Left renal pelvis (tissue), 4 donors: ENCODE measurements around the gene TMEM170B. TPM values are rescaled to one million over a fixed set of nuclear protein-coding genes. Genes with fewer than 3 reads are reported as not detected.
A peak's percentile ranks its signal among the peaks of the same experiment; 100 is the strongest.

ENCODE experiments used
- DNase-seq, 4 donors: peaks; one replicate each; pipeline ENCODE4 v3.0.0-alpha.2; 2013; ENCODE audit warnings: low read depth in 4 of 4, low spot score in 3 of 4
- polyA plus RNA-seq, 4 donors: library from polyadenylated mRNA; unstranded; fragments of 120-200 nt; gene quantifications; one replicate each; pipeline ENCODE4 v1.2.1, GENCODE V29; 2013; ENCODE audit not compliant: insufficient read length in 4 of 4

Gene TMEM170B
- polyA plus RNA-seq, 4 donors: 7.3 to 10.7 (median 9.7) TPM

DNA sequence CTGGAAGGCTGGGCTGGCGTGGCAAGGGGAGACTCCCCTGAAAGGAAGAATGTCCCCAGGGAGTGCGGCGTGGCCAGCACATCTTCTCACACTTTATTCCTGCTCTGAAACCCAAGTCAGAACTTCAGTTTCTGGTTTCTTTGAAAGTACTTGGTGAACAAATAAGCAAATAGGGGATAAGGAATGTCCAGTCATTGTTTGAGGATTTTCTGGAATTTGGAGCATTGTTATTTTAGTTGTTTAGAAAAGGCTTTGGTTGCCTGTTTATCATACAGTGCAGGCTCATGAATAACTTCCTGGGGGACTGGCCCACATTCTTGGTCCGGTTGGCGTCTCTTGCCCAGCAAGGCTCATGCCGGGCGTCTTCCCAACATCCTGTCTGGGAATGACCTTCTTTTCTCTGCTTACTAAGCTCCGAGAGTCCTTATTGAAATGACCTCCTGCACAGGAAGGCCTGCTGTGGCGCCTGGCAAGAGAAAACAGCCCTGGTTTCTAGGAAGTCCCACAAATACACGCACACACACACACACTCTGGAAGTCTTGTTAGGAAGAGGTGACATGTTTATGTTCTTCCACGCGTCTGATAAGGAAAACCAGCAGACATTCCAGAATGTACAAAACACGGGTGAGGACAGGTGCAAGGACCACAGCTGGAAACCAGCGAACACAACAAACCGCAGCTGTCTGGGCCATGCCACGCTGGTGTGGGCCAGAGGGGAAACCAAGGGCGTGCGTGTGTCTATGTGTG, 71.9 kb downstream of the TMEM170B start:
- DNase-seq: no peak

DNA sequence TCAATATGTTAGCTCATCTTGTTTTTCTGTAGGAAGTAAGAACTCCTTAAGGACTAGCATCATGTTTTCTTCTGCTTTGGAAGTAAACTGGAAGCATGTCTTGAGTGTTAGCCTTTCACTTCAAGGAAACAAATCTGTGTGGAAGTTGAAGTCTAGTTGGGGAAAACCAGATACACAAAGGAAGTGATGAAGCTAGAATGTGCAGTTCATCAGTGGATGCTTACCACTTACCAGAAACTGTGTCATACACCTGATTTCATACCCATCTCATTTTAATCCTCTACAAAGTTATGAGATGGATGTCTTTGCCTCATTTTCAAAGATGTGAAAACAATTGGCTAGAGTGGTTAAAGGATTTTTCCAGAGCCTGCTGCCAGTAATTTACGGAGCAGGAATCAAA, 75.8 kb downstream of the TMEM170B start:
- DNase-seq: no peak

DNA sequence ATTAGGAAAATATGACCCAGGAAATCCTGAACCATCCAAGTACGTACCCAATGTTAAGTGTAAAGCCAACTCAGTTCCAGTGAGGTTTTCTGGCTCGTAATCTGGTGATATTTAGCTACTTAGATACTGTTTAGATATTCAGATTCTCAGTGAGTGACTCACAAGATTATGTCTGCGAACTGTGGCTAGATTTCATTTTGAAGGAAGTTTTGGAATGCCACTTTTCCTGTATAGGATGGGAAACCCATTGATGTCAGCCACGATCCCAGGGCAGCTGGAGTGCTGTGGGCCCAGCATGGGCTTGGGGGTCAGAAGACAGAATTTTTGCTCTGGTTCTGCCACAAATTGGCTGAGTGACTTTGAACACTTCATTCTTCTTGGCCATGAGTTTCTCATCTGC, 76.3 kb downstream of the TMEM170B start:
- no peak for DNase-seq

DNA sequence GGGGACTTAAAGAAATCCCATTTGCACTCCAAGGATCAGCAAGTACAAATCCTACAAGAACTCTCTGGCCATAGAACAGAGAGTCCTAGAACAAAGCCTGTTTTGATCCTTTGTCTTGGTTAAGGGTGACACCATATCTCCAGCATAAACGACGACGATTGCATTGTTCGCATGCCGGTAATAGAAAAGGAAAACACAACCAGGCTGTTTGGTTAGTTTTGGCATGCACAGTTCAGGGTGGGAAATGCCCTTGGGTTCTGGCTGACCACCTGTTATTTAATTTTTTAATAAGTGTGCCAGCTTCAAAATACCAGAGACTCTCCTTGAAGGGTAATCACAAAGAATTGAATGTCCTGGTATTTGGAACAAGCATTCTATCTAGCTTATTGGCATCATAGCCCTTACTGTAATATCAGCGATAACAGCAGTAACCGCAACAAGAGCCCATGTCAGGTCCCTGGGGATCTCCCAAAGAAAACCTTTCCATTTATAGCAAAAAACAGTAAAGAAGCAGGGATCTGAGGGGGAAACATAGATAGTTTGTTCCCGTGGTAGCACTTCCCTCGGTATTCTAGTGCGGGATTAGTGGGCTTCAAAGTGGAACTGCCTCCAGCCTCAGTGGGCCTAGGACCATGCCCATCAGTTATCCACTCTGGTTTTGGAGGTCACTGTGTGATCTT, 77.1 kb downstream of the TMEM170B start:
- DNase-seq: no peak

DNA sequence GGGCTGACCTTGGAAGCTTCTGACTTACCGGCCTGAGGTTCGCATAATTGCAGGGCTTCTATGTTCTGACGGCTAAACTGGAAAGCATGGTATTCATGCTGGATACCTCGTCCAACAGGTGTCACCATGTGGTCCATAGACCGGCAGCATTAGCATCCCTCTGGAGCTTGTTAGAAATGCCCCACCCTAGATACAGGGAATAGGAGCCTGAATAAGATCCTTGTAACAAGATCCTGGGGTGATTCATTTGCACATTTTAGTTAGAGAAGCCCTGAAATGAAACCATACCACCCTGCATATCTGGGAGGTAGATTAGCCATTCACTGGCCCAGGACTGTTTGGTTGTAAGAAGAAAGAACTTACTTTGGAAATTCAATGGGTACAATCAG, 77.7 kb downstream of the TMEM170B start:
- DNase-seq: no peak

DNA sequence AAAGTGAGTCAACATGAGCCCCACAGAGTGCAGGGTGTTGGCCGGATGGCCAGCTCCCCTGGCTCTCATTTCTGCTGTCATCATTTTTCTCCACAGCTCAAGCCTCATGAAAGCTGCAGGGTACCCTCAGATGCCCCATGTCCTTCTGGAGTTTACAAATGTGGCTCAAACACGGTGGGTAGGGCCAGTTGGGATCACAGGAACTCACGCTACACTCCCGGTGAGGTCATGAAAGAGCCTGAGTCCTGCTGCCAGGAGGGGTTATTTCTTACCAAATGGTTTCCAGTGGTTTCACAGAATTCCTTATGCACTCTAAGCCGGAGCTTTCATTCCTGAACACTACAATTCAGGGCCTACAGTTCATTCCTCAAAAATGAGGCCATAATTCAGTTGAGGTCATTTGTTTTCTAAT, 78.7 kb downstream of the TMEM170B start:
- DNase-seq: no peak

DNA sequence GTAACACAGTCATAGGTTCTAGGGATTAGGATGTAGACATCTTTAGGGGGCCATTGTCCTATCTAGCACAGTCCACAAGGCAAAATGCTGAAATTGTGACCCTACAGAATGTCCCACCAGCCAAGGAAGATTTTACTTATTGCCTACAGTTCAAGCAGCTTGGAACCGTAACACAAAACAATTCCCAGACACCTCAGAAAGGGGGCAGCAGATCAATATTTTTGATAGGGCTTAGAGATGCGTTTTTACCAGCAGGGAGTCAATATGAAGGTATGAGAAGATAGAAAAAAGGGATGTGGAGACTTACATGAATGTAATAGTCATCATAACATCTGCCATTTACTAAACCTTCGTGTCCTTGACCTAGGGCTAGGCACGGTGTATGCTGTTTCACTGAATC, 81.0 kb downstream of the TMEM170B start:
- DNase-seq: no peak

DNA sequence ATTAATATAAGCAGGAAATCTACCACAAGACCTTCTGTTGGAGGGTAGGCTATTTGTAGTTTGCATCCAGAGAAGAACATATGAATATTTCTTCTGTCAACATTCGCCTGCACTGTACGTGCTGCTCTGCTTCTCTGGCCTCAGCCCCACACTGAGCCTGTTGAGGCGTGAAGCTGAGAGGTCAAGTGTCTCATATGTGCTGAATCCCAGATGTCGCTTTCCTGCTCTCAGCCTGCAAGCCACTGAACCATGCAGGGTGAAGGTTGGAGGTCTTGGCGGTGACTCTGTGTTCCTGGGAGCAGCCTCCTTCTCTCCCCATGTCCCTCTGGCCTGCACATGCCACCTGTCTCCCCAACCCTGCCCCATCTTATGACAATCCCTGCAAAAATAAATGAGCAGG, 83.6 kb downstream of the TMEM170B start:
- peak in 2 of 4 donors; percentile 47 to 53 for DNase-seq

DNA sequence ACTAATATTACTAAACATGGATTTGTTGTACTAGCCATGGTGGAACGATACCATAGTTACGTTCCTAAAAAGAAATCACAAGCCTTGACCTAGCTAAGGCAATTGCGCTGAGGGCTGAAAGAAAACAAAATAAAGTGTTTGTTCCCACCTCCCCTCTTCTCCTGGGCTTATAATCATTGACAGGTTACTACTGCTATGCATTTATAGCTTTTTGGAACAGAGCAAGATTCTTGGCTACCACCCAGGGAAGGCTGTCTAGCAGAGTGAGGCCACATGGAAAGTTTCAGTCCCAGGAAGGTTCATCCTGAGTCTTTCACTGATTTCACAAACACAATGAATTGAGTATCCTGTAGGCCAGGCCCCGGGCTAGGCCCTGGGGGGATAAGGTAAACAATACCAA, 84.6 kb downstream of the TMEM170B start:
- DNase-seq: no peak

DNA sequence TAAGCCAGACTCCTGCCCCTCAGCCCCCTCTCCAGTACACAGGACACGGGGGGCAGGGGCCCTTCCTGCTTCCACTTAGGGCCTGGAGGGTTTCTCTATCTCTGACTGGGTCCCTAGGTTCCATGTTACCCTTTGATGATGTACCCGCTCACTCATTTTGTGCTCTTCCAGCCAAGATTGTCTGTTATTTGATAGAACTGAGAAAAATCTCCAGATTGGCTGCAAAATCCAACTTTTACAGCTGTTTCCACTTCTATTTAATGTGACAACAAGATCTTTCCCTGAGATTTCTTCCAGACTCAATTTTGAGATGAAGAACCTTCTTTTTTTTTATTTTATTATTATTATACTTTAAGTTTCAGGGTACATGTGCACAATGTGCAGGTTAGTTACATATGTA, 85.7 kb downstream of the TMEM170B start:
- DNase-seq: no peak

DNA sequence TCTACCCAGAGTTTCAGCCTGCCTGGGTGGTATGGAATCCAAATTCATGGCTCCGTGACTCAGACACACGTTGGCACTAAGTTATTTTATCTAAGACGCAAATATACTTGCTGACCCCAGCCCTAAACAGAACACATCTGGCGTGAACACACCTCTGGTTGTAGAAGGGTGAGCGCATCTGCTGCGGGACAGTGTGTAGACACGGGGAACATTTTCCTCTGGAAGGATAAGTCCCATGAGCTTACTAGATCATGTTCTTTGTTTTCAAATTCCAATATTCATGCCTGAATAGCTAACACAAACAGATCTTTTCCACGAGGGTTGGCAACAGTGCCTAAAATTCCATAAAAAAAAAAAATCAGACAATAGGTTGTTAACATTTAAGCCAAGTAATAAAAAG, 87.8 kb downstream of the TMEM170B start:
- no peak for DNase-seq

DNA sequence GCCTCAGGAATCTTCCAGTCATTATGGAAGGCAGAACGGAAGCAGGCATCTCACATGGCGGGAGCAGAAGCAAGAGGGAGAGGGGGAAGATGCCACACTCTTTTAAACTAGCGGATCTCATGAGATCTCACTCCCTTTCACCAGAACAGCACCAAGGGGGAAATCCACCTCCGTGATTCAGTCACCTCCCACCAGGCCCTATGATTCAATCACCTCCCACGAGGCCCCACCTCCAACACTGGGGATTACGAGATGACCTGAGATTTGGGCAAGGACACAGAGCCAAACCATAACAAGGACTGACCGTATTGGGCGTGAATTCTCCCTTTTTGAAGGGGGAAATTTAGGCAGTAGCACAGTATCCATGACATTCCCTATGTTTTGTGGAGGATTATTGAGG, 88.8 kb downstream of the TMEM170B start:
- DNase-seq: no peak

DNA sequence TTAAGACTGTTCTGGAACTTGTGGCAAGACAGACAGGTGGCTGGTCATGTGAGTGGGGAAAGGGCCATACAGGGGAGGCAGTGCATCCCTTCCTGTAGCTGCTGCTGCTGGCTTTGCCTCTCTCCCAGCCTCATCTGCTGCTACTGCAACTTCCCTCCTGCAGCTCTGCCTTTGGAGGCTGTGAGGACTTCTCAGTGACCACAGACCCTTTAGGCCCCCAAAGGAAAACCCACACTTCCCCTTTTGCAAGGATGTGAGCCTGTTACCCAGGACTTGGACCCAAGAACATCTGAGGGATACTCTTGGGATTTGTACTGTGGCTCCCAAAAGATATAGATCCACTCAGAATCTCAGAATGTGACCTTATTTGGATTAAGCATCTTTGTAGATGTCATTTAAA, 91.0 kb downstream of the TMEM170B start:
- DNase-seq: no peak

DNA sequence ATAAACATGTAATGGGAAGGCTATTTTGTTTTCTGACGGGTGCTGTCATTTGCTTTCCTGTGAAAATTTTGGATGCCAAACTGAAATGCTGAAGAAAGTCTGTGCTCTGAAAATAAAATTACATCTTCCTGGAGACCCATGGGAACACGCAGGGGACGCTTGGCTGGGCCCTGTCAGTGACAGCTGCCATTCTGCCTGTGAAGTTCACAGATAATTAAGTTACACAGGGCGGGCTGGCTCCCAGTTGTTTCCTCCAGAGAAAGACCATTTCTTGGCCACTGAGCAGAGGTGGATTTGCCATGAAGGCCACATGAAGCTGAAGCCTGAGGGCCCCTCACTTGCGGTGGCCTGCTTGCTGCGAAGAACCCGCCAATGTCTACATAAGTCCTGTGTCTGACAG, 93.5 kb downstream of the TMEM170B start:
- DNase-seq: no peak

DNA sequence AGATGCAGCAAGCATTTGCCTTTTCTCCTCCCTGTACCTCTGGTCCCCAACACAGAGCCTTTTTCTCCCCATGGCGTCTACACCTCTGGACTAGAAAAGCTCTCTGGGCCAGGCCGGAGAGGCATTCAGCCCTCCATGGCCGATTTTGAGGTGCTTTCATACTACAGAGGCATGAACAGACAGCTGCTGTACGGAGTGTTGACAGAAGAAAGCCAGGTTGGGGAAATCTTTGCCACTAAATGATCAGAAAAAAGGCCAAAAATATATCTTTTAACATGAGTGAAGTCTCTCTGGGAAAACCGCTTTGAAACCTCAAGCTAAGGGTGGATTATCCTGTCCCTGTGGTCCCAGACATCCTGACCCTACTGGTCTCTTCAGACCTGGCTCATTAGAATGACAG, 94.0 kb downstream of the TMEM170B start:
- DNase-seq: no peak

DNA sequence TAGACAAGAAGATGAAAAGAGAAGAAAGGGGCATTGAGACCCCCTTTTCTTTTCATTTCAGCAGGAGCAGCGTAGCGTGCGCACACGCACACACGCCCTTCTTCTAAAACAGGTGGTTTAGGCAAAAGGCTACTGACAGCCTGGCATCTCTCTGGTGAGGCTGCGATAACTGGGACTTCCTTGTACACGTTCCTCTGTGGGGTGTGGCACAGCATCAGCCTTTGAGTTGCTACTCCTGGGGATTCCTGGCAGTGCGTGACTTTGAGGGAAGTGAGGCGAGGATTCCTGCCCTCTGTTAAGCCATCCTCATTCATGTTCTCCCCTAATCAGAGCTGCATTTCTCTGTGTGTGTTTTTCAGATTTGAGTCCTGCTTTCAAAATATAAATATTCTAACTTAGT, 94.7 kb downstream of the TMEM170B start:
- no peak for DNase-seq

DNA sequence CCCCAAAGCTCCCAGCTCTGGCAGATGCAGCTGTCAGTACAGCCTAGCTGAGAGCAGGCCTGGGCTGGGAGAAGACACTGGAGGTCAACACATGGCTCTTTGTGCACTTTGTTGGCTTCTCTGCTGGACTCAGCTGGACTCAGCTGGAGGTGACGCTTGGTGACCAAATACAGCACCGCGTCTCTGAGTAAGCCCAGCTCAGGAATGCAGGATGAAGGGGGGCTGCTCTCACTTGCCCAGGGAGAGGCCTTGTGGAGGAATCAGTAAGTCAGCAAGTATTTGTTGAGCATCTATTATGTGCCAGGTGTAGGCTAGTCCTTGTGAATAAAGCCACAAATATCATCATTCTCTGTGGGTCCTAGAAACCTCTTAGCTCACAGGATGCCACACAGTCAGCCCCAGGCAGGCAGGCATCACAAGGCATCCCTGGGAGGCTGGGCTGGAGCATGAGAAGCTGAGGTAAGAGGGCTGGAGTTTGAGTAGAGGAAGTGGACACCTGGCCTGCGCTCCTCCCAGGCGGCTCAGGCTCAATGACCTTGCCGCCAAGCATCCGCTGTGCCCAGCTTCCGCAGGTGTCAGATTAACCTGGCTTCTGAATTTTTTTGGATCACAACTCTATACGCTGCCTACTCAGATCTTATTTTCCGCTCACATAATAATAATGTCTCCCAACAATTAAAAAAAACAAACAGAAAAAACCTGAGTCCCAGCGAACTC, 95.4 kb downstream of the TMEM170B start:
- no peak for DNase-seq

Other genes with a start within 250 kb of the TMEM170B start
- 1 to 10 TPM in 3 of 4 donors, under 1 TPM in 1; 0.14 to 3.3 (median 2.5) TPM for gene ADTRP, start 241.1 kb downstream of the TMEM170B start, polyA plus RNA-seq